ENCODE measurements around the gene HSD3B2. TPM values are rescaled to one million over a fixed set of nuclear protein-coding genes. Genes with fewer than 3 reads are reported as not detected.
A peak's percentile ranks its signal among the peaks of the same experiment; 100 is the strongest.

Gene HSD3B2
- total and polyA plus RNA-seq, 2 of the 13 experiments (the other 11 are each of a cell fraction or from before 2014, with no cell fraction given), result 0.20 TPM; not detected in 1

DNA sequence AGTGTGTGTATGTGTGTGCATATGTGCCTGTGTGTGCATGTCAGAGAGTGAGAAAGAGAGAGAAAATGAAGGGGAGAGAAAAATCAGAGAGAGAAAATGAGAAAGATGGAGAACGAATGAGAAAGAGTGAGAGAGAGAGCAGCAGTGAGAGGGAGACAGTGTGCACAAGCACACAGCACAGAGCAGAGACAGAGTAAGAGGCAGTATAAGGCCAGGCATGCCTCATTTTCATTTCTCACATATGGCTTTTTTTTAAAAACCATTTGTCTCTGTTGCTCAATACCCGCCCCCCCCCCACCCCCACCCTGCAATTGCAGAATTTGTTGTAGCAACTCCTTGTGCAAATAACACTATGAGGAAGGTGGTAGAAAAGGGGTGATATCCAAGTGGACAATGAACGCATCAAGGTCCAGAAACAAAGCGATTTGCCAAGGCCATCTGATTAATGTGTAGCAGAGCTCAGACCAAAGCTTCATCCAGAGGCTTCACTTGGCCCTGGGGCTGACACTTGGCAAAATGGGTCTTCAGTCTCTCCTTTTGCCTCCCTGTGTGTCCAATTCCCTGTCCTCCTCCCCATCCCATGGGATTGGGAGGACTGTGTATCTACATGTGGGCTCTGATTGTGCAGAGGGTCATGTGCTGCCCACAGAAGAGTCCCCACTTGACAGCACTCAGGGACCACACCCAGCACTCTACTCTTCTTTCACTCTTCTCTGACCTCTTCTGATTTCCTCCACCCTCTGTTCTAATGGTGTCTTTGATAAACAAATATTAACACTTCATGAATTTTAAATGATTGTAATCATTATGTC, 53.1 kb downstream of the HSD3B2 start (continued):
- TF ChIP-seq, protein P1, sequence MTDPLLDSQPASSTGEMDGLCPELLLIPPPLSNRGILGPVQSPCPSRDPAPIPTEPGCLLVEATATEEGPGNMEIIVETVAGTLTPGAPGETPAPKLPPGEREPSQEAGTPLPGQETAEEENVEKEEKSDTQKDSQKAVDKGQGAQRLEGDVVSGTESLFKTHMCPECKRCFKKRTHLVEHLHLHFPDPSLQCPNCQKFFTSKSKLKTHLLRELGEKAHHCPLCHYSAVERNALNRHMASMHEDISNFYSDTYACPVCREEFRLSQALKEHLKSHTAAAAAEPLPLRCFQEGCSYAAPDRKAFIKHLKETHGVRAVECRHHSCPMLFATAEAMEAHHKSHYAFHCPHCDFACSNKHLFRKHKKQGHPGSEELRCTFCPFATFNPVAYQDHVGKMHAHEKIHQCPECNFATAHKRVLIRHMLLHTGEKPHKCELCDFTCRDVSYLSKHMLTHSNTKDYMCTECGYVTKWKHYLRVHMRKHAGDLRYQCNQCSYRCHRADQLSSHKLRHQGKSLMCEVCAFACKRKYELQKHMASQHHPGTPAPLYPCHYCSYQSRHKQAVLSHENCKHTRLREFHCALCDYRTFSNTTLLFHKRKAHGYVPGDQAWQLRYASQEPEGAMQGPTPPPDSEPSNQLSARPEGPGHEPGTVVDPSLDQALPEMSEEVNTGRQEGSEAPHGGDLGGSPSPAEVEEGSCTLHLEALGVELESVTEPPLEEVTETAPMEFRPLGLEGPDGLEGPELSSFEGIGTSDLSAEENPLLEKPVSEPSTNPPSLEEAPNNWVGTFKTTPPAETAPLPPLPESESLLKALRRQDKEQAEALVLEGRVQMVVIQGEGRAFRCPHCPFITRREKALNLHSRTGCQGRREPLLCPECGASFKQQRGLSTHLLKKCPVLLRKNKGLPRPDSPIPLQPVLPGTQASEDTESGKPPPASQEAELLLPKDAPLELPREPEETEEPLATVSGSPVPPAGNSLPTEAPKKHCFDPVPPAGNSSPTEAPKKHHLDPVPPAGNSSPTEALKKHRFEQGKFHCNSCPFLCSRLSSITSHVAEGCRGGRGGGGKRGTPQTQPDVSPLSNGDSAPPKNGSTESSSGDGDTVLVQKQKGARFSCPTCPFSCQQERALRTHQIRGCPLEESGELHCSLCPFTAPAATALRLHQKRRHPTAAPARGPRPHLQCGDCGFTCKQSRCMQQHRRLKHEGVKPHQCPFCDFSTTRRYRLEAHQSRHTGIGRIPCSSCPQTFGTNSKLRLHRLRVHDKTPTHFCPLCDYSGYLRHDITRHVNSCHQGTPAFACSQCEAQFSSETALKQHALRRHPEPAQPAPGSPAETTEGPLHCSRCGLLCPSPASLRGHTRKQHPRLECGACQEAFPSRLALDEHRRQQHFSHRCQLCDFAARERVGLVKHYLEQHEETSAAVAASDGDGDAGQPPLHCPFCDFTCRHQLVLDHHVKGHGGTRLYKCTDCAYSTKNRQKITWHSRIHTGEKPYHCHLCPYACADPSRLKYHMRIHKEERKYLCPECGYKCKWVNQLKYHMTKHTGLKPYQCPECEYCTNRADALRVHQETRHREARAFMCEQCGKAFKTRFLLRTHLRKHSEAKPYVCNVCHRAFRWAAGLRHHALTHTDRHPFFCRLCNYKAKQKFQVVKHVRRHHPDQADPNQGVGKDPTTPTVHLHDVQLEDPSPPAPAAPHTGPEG (CRISPR knock-in tag; IDR thresholded peaks at IDR 0.05), result no peak
- TF ChIP-seq NCOA5 (CRISPR knock-in tag; IDR thresholded peaks at IDR 0.05) (no peak), GABPB1 (CRISPR knock-in tag; IDR thresholded peaks at IDR 0.05) (no peak), ZNF121 (CRISPR knock-in tag; IDR thresholded peaks at IDR 0.05) (no peak), PRMT3 (CRISPR knock-in tag; IDR thresholded peaks at IDR 0.05; ENCODE audit: borderline replicate concordance, low read depth) (no peak), ELF3 (CRISPR knock-in tag; IDR thresholded peaks at IDR 0.05) (0 out of 2 replicates have a peak, but pooled peaks have one; percentile 35), SOX6 (IDR thresholded peaks at IDR 0.05) (no peak), SOX6 (CRISPR knock-in tag; IDR thresholded peaks at IDR 0.05) (peak; percentile 92)
- TF ChIP-seq, protein P2, sequence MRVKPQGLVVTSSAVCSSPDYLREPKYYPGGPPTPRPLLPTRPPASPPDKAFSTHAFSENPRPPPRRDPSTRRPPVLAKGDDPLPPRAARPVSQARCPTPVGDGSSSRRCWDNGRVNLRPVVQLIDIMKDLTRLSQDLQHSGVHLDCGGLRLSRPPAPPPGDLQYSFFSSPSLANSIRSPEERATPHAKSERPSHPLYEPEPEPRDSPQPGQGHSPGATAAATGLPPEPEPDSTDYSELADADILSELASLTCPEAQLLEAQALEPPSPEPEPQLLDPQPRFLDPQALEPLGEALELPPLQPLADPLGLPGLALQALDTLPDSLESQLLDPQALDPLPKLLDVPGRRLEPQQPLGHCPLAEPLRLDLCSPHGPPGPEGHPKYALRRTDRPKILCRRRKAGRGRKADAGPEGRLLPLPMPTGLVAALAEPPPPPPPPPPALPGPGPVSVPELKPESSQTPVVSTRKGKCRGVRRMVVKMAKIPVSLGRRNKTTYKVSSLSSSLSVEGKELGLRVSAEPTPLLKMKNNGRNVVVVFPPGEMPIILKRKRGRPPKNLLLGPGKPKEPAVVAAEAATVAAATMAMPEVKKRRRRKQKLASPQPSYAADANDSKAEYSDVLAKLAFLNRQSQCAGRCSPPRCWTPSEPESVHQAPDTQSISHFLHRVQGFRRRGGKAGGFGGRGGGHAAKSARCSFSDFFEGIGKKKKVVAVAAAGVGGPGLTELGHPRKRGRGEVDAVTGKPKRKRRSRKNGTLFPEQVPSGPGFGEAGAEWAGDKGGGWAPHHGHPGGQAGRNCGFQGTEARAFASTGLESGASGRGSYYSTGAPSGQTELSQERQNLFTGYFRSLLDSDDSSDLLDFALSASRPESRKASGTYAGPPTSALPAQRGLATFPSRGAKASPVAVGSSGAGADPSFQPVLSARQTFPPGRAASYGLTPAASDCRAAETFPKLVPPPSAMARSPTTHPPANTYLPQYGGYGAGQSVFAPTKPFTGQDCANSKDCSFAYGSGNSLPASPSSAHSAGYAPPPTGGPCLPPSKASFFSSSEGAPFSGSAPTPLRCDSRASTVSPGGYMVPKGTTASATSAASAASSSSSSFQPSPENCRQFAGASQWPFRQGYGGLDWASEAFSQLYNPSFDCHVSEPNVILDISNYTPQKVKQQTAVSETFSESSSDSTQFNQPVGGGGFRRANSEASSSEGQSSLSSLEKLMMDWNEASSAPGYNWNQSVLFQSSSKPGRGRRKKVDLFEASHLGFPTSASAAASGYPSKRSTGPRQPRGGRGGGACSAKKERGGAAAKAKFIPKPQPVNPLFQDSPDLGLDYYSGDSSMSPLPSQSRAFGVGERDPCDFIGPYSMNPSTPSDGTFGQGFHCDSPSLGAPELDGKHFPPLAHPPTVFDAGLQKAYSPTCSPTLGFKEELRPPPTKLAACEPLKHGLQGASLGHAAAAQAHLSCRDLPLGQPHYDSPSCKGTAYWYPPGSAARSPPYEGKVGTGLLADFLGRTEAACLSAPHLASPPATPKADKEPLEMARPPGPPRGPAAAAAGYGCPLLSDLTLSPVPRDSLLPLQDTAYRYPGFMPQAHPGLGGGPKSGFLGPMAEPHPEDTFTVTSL (CRISPR knock-in tag; IDR thresholded peaks at IDR 0.05; ENCODE audit: borderline replicate concordance), result no peak
- TF ChIP-seq, protein P3, sequence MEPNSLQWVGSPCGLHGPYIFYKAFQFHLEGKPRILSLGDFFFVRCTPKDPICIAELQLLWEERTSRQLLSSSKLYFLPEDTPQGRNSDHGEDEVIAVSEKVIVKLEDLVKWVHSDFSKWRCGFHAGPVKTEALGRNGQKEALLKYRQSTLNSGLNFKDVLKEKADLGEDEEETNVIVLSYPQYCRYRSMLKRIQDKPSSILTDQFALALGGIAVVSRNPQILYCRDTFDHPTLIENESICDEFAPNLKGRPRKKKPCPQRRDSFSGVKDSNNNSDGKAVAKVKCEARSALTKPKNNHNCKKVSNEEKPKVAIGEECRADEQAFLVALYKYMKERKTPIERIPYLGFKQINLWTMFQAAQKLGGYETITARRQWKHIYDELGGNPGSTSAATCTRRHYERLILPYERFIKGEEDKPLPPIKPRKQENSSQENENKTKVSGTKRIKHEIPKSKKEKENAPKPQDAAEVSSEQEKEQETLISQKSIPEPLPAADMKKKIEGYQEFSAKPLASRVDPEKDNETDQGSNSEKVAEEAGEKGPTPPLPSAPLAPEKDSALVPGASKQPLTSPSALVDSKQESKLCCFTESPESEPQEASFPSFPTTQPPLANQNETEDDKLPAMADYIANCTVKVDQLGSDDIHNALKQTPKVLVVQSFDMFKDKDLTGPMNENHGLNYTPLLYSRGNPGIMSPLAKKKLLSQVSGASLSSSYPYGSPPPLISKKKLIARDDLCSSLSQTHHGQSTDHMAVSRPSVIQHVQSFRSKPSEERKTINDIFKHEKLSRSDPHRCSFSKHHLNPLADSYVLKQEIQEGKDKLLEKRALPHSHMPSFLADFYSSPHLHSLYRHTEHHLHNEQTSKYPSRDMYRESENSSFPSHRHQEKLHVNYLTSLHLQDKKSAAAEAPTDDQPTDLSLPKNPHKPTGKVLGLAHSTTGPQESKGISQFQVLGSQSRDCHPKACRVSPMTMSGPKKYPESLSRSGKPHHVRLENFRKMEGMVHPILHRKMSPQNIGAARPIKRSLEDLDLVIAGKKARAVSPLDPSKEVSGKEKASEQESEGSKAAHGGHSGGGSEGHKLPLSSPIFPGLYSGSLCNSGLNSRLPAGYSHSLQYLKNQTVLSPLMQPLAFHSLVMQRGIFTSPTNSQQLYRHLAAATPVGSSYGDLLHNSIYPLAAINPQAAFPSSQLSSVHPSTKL (CRISPR knock-in tag; IDR thresholded peaks at IDR 0.05), result peak; percentile 44
- TF ChIP-seq, protein P4, sequence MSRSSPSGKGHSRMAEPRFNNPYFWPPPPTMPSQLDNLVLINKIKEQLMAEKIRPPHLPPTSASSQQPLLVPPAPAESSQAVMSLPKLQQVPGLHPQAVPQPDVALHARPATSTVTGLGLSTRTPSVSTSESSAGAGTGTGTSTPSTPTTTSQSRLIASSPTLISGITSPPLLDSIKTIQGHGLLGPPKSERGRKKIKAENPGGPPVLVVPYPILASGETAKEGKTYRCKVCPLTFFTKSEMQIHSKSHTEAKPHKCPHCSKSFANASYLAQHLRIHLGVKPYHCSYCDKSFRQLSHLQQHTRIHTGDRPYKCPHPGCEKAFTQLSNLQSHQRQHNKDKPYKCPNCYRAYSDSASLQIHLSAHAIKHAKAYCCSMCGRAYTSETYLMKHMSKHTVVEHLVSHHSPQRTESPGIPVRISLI (CRISPR knock-in tag; IDR thresholded peaks at IDR 0.05; ENCODE audit: borderline replicate concordance), result peak; percentile 76; the same call in 1 of the 2 replicates

Data from HepG2 (cell line).